ENCODE data around the gene XPA.
A peak's percentile ranks its signal among the peaks of the same experiment; 100 is the strongest.
"Not testable (repeated sequence)": the region's sequence is repeated elsewhere in the genome, so short reads cannot be mapped to it uniquely, and the experiment has no call there.

XPA gene

GRCh38 chr9:97696803-97697601, at the start of gene XPA:
TSS of gene XPA (minus strand) at chr9:97697340. CDS start at chr9:97697292, 48 bp downstream.
- peak; percentile 94 for DNase-seq

GRCh38 chr9:97744710-97745708, 47.9 kb upstream of the XPA start:
- no peak for DNase-seq

DNA sequence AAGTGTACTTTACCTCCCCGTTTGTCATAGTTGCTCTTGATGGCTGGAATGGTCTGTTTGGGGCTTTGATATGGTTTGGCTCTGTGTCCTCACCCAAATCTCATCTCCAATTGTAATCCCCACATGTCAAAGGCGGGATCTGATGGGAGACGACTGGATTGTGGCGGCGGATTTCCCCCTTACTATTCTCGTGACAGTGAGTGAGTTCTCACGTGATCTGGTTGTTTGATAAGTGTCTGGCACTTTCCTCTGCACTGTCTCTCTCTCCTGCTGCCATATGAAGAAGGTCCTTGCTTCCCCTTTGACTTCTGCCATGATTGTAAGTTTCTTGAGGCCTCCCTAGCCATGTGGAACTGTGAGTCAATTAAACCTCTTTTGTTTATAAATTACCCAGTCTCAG, 46.9 kb upstream of the XPA start:
- DNase-seq, result not testable (repeated sequence)

DNA sequence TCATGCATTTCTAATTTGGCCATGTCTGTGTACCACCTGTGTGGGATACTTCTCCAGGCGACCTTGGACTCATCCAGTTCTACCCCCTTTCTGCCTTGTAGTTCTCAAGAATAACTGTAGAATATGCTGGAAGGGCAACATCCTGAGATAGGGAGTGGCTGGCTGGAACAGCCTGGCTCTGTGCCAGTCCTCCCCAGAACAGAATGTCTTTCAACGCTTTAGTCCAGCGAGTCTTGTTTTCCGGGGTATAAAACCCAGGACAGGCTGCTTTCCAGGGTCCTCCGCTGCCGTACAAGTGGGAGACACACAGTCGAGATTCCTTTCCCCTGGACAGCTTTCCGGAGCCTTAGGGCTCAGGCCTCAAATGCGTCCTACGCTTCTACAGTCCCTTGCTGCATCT, 45.4 kb upstream of the XPA start:
- DNase-seq, result no peak

- DNase-seq, result no peak
Observed at GRCh38 chr9:97741947-97742346, 44.8 kb upstream of the XPA start.

DNA sequence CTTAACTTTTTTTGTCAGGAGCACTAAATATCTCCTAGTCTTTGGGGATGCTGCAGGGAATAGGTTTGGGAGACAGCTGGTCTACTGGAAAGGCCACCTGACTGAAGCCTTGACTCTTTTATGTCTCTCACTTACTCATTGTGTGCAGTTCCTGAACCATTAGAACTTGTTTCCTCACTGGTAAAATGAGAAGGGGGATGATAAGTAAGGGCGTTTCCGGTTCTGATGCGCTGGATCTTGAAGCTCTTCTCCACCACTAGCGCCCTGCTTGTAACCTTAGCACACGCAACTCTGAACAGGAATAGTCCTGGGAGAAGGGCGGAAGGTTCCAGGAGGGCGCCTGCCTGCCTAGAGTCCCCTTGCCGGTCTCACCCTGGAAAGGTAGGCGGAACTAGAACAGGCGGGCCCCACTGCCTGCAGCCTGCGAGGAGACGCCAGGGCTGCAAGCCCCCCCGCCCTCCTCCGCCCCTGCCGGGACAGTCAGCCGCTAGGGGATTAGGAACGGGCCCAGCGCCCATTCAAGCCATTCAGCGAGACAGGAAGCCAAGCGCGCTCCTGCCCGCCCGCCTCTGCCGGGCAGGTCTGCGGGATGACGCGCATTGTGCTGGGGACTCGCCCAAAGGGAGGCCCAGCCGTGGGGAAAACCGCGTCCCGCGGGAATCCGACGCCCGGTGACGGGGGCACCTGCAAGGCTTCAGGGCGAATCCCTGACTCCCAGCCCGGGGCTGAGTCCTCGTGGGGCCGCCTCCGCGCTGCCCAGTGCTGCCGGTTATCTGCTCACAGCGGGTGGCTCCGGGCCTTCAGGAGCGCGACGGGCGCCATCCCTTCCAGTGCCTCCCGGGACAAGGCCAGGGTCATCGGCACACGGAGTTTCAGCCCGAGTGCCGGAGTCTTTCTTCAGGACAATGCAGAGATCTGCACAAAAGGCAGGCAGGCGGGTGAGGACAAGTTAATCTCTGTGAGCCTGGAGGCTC, 44.0 kb upstream of the XPA start:
- no peak for DNase-seq

DNA sequence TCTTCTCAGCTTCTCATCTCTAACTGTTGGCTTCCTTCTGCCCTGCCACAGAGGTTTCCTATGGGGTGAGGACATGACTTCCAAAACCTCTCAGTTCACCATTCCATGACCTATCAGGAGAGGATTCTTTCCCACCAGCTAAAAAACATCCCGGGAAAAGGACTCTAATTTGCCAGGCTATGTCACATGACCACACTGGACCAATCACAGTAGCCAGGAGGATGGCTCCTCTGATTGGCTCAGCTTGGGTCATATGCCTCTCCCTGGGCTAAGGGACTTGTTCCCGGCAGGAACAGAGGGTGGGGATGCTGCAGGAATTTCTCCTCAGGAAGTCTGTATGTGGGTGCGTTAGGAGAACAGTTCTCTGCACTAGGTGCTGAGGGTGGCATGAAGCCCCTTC, 40.3 kb upstream of the XPA start:
- DNase-seq, result no peak

DNA sequence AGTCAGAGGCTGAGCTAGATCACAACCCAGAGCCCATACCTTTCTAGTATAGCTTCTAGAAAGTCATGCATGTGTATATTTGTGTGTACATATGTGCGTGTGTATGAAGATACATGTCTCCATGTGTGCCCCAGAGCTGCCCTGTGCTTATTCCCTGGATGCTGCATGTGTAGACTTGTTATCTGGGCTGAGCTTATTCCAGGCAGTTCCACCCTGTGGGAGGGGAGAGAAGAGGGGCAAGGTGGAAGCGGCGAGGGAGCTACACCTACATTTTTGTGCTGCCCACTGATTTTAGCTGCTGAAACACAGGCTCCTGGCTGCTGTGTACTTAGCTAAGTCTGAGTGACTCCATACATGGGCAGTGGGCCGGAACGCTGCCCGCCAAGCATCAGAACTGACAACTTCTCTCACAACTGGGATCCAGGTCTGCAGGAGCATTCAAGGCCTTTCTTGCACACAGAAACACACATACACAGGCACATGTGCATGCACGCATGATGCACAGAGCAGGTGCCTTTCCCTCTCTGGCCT, 38.0 kb upstream of the XPA start:
- DNase-seq, result peak; percentile 6

GRCh38 chr9:97726716-97727115, 29.6 kb upstream of the XPA start:
- no peak for DNase-seq

GRCh38 chr9:97723819-97724218, 26.7 kb upstream of the XPA start:
- no peak for DNase-seq

- DNase-seq, result no peak
Observed at GRCh38 chr9:97722331-97722730, 25.2 kb upstream of the XPA start.

DNA sequence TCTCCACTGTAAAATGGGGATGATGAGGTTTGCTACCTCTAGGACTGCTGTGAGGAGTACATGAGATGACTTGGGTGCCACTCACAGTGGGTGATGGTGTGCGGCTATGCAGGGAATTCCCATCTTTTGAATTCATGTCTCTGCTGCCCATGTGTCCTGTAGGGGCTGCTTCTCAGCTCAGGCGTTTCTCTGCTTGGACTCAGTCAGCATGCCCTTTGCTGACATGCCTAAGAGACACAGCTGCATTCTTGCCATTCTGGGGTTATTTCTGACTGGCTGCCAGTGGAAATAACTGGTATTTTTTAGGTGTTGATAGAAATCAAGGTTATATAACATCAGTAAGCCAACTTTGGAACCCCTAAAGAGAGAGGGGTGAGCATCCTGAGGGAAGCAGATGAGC, 24.3 kb upstream of the XPA start:
- no peak for DNase-seq

- no peak for DNase-seq
Observed at GRCh38 chr9:97717866-97718265, 20.7 kb upstream of the XPA start.

DNA sequence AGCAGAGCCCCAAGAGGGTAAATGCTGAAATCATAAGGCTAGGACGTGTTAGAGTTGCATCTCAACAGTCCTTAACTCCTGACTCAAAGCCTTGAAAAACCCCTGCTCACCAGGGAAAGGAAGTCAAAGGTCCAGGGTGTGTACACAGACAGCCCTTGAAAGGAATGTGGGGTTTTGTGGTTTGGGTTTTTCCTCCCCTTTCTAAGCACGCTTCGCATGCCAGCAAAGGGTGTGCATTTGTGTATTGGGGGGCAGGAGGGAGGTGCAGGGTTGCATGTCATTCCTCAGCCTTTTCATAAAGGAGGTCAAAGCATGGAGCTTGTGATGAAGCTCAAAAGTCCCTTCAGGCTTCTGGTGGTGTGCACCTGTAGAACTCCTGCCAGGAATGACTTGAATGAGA, 17.3 kb upstream of the XPA start:
- DNase-seq, result no peak

GRCh38 chr9:97711223-97711626, 14.1 kb upstream of the XPA start:
- no peak for DNase-seq

- peak; percentile 87 for DNase-seq
Observed at GRCh38 chr9:97710356-97711222, 13.4 kb upstream of the XPA start.

GRCh38 chr9:97706246-97706645, 9.1 kb upstream of the XPA start:
- no peak for DNase-seq

- DNase-seq, result no peak
Observed at GRCh38 chr9:97705354-97705950, 8.3 kb upstream of the XPA start.

DNA sequence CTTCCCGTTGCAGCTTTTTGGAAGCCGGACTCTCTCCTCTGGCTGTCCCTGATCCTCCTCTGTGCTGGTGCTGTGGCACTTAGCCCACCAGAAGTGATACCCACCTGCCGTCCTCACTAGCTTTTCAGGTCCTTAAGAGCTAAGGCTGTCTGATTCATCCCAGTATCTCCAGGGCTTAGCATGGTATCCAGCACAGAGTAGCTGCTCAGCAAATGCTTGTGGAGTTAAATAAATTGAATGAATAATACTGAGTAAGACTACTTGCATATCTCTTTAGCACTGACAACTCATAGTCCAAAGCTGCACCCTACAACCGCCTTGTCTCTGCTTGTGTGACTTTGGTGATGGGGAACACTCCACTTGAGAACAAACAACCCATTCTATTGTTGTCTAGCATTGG, 7.7 kb upstream of the XPA start:
- DNase-seq, result no peak

- DNase-seq, result no peak
Observed at GRCh38 chr9:97704345-97704677, 7.2 kb upstream of the XPA start.
